Measurements from ENCODE around the gene RNF187.

Gene RNF187

DNA sequence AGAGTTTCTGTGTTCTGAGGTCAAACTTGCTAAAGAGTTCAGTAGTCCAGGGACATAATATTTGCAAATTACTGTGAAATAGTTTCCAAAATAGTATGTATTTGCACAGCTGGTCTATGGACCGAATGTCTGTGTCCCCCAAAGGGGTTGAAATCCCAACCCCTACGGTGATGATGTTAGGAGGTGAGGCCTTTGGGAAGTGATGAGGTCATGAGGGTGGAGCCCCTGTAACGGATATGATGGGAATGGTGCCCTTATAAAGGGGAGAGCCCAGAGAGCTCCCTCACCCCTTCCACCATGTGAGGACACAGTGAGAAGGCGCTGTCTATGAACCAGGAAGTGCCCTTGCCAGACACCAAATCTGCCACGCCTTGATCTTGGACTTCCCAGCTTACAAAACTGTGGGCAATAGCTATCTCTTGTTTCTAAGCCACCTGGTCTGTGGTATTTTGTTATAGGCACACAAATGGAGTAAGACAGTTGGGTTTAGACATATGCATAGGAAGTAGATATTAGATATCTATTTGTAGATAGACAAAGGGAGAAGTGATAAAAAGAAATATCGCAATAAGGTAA is 21.7 kb downstream of the RNF187 start:
- no peak for DNase-seq (ENCODE audit: low spot score)

DNA sequence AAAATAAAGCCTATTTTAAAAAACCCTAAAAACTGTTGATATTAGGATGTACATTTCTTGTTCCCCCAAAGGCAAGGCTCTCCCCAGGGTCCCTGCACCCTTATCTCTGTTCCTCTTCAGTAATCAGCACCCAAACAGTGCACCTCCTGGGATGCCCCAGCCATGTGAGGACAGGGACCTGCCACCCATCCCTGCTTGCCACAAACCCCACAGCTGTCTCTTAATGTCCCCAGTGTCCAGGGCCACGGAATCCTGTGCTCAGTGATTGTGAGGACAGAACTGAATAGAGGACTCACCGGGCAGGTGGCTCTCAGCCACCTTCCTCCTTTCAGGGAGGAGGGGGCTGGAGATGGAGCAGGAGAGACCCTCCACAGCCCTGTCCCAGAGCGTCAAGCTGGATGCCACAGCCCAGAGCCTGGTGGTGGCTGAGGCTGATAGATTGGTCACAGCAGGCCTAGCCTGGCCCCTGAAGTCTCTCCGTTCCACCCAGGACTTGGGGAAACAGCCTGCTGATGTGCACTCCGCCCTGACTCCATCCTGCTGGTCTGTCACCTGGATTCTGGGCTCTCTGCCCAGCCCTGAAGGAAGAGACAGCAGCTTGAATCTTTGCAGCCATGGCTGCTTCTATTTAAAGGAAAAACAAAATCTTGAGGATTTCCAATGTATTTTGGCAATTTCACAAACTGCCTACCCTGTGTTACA is 23.1 kb downstream of the RNF187 start:
- no peak for DNase-seq (ENCODE audit: low spot score)

- no peak for DNase-seq (ENCODE audit: low spot score)
Measured at GRCh38 chr1:228510803-228511413, 23.7 kb downstream of the RNF187 start.

GRCh38 chr1:228511546-228512445 is 24.6 kb downstream of the RNF187 start:
- no peak for DNase-seq (ENCODE audit: low spot score)

DNA sequence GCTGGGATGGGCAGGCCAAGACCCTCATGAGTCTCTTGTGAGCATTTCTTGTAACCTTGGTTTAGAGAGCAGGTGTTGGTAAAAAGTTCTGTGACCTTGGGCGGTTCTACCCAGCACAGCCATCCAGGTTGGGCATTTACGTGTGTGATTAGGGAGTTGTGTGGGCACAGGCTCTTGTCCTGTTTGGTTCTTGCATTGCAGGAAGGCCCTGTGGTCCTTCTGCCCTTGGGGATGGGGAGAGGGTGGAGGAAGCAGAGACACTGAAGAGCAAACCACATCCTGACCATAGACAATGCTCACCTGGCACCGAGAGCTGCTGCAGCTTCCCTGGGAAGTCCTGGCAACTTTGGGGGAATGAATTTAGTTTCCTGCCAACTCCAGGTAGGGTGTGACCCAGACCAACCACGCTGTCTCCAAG is 25.6 kb downstream of the RNF187 start:
- DNase-seq (ENCODE audit: low spot score), result no peak

GRCh38 chr1:228513236-228513900 is 26.2 kb downstream of the RNF187 start:
- no peak for DNase-seq (ENCODE audit: low spot score)

DNA sequence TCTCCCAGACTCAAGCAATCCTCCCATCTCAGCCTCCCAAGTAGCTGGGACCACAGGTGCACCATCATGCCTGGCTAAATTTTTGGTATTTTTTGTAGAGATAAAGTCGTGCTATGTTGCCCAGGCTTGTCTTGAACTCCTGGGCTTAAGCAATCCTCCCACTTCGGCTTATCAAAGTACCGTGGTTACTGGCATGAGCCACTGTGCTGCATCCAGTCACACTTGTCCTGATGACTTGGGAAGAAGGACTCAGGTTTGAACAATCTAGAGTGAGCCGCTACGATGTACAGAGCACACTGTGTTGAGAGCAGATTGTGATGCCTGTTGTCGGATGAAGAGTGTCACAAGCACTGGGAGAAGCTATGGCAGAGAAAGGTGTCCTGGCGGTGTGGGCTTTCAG is 27.2 kb downstream of the RNF187 start:
- no peak for DNase-seq (ENCODE audit: low spot score)

DNA sequence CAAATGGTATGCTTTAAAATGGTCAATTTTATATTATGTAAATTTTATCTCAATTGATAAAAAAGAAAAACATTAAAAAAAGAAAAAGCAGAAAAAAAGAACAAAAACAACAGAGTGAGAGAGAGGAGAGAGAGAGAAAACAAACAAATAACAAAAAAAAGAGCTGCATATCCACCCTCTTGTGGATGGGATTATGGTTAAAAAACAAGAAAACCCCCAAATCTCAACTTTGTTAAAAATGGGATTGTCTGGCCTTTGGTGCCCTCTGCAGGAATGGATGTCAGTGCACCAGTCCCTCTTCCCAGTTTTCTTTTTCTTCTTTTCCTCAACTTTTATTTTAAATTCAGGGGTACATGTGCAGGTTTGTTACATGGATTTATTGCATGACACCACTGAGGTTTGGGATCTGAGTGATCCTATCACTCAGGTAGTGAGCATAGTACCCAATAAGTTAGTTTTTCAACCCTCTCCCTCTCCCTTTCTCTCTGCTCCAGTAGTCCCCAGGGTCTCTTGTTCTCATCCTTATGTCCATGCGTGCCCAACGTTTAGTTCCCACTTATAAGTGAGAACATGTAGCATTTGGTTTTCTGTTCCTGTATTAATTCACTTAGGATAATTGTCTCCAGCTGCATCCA is 28.1 kb downstream of the RNF187 start:
- DNase-seq (ENCODE audit: low spot score), result peak; percentile 6

GRCh38 chr1:228517655-228518054 is 30.5 kb downstream of the RNF187 start:
- no peak for DNase-seq (ENCODE audit: low spot score)

- DNase-seq (ENCODE audit: low spot score), result no peak
Measured at GRCh38 chr1:228527596-228527995, 40.4 kb downstream of the RNF187 start.

- no peak for DNase-seq (ENCODE audit: low spot score)
Measured at GRCh38 chr1:228528612-228529011, 41.4 kb downstream of the RNF187 start.

DNA sequence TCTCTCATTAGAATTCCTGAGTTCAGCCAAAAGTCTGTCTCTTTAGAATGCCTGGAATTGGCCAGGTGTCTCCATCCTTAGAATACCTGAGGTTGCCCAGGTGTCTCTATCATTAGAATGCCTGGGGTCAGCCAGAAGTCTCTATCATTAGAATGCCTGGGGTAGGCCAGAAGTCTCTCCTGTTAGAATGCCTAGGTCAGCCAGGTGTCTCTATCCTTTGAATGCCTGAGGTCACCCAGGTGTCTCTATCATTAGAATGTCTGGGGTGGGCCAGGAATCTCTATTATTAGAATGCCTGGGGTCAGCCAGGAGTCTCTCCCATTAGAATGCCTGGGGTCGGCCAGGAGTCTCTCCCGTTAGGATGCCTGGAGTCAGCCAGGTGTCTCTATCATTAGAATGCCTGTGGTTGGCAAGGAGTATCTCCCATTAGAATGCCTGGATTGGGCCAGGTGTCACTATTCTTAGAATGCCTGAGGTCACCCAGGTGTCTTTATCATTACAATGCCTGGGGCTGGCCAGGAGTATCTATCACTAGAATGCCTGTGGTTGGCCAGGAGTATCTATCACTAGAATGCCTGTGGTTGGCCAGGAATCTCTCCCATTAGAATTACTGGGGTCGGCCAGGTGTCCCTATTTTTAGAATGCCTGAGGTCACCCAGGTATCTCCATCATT is 43.0 kb downstream of the RNF187 start:
- DNase-seq (ENCODE audit: low spot score), result peak; percentile 26

DNA sequence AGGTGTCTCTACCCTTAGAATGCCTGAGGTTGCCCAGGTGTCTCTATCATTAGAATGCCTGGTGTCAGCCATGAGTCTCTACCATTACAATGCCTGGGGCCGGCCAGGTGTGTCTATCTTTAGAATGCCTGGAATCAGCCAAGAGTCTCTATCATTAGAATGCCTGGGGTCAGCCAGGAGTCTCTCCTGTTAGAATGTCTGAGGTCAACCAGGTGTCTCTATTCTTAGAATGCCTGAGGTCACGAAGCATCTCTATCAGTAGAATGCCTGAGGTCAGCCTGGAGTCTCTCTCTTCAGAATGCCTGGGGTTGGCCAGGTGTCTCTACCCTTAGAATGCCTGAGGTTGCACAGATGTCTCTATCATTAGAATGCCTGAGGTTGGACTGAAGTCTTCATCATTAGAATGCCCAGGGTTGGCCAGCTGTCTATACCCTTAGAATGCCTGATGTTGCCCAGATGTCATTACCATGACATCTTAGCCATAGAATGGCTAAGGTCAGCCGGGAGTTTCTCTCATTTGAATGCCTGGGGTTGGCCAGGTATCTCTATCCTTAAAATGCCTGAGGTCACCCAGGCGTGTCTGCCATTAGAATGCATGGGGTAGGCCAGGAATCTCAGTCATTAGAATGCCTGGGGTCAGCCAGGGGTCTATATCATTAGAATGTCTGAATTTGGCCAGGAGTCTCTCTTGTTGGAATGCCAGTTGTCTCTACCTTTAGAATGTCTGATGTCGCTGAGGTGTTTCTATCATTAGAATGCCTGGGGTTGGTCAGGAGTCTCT is 44.0 kb downstream of the RNF187 start:
- DNase-seq (ENCODE audit: low spot score), result peak; percentile 26

- DNase-seq (ENCODE audit: low spot score), result no peak
Measured at GRCh38 chr1:228538831-228539230, 51.6 kb downstream of the RNF187 start.

DNA sequence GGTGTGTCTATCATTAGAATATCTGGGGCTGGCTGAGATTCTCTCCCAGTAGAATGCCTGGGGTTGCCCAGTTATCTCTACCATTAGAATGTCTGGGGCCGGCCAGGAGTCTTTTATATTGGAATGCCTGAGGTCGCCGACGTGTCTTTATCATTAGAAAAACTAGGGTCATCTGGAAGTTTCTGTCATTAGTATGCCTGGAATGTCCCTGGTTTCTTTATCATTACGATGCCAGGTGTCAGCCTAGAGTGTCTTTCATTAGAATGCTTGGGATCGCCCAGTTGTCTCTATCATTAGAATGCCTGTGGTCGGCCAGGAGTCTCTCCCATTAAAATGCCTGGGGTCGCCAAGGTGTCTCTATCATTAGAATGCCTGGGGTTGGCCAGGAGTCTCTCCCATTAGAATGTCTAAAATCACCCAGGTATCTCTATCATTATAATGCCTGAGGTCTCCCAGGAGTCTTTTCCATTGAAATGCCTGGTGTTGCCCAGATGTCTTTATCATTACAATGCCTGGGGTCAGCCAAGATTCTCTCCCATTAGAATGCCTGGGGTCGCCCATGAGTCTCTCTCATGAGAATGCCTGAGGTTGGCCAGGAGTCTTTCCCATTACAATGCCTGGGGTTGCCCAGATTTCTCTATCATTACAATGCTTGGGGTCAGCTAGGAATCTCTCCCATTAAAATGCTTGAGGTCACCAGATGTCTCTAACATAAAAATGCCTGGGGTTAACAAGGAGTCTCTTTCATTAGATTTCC is 53.2 kb downstream of the RNF187 start:
- DNase-seq (ENCODE audit: low spot score), result no peak

DNA sequence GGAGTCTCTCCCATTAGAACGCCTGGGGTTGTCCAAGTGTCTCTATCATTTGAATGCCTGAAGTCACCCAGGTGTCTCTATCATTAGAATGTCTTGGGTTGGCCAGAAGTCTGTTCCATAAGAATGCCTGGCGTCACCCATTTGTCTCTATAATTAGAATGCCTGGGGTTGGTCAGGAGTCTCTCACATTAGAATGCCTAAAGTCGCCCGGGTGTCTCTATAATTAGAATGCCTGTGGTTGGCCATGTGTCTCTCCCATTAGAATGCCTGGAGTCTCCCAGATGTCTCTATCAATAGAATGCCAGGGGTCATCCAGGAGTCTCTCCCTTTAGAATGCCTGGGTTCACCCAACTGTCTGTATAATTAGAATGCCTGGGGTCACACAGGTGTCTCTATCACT is 54.5 kb downstream of the RNF187 start:
- DNase-seq (ENCODE audit: low spot score), result no peak

GRCh38 chr1:228542376-228542775 is 55.2 kb downstream of the RNF187 start:
- DNase-seq (ENCODE audit: low spot score), result no peak

- DNase-seq (ENCODE audit: low spot score), result no peak
Measured at GRCh38 chr1:228542981-228543380, 55.8 kb downstream of the RNF187 start.

DNA sequence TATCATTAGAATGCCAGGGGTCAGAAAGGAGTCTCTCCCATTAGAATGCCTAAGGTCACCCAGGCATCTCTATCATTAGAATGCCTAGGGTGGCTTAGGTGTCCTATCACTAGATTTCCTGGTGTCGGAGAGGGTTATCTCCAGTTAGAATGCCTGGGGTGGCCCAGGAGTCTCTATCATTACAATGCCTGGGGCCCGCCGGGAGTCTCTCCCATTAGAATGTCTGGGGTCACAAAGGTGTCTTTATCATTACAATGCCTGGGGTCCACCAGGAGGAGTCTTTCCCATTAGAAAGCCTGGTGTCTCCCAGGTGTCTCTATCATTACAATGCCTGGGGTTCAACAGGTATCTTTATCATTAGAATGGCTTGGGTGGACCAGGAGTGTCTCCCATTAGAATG is 56.2 kb downstream of the RNF187 start:
- DNase-seq (ENCODE audit: low spot score), result no peak

All from kidney tubule cell (primary cell).